GM12892 (cell line): Measurements from ENCODE around the gene KRTAP6-1.

Experiments
- DNase-seq: peaks from one replicate; pipeline ENCODE4 v3.0.0; 2011; ENCODE audit not compliant: insufficient read length
- FAIRE-seq: peaks from 2 replicates; lab custom pipeline; 2011; peaks lifted over from hg19 to GRCh38; lab: Jason Lieb, UNC
- POLR2A ChIP-seq: IDR thresholded peaks from 2 replicates; pipeline ENCODE4 v1.6.1; 2011; ENCODE audit warnings: low read depth, low read length, control low read depth
- POLR2AphosphoS5 ChIP-seq: IDR thresholded peaks from 2 replicates; pipeline ENCODE4 v1.6.1; 2011; ENCODE audit warnings: low read depth, low read length, control low read depth
- TAF1 ChIP-seq: IDR thresholded peaks from 2 replicates; pipeline ENCODE4 v1.6.1; 2011; ENCODE audit warnings: low read depth, mild to moderate bottlenecking, control low read depth, low read length, borderline replicate concordance

The KRTAP6-1 gene

GRCh38 chr21:30615199-30615598, 1.5 kb upstream of the KRTAP6-1 start:
- FAIRE-seq (no peak), DNase-seq (no peak)
- TF ChIP-seq POLR2A, result no peak
- no peak for TF ChIP-seq TAF1
- TF ChIP-seq POLR2AphosphoS5, result no peak

DNA sequence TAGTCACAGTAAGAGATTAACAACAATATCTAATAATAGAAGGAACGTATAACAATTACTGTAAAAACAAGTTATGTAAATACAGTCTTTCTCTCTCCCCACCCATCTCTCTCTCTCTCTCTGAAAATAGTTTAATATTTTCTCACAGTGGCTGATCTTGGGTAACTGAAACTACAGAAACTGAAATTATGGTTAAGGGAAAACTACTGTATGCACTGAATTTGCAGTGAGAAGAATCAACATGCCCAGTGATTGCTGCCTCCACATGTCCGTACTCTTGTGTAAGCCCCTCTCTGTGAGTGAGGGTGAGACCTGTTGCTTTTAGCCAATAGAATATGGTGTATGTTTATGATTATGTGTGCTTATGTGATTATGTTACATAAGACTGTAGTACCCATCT, 1.6 kb downstream of the KRTAP6-1 start:
- DNase-seq (no peak), FAIRE-seq (no peak)
- TF ChIP-seq POLR2A (no peak), POLR2AphosphoS5 (no peak), TAF1 (no peak)

DNA sequence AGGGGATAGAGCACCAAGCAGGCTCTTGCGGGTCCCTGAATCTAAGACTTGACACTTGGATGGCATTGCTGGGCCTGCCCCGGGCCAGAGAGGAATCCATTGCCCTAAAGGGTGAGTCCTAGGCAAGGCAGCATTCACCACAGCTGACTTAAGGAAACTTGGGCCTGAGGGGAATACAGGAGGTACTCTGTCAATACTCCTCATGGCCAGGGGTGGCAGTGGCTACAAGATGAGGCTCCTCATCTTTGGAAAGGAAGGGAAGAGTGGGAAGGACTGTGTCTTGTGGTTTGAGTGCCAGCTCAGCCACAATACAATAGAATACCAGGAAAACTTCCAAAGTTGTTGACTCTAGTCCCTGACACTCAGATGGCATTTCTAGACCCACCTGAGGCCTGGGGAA, 7.8 kb downstream of the KRTAP6-1 start:
- TF ChIP-seq POLR2A (no peak), POLR2AphosphoS5 (no peak), TAF1 (no peak)
- no peak for DNase-seq
- no peak for FAIRE-seq

DNA sequence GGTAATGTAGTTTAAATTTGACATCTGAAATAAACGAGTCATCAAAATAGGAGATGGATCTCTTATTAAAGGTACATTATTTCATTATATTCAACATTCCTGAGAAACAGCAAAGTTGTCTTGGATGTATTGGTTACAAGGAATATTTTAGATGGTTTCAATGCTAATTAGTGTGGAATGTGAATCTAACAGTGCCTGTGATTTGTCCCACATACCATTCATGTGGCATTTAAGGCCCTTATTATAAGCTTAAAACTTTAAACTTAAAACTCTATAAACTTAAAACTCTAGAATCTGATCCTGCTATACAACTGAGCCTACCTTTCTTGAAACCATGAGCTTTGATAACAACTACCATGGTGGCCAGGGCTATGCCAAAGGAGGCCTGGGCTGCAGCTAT, 12.9 kb downstream of the KRTAP6-1 start, which contains the start of gene KRTAP22-1:
Gene KRTAP22-1 (plus strand): TSS at position 301 of the 400 bp plus-strand sequence.
- FAIRE-seq (no peak), DNase-seq (no peak)
- no peak for TF ChIP-seq POLR2AphosphoS5
- no peak for TF ChIP-seq POLR2A
- TF ChIP-seq TAF1, result no peak

DNA sequence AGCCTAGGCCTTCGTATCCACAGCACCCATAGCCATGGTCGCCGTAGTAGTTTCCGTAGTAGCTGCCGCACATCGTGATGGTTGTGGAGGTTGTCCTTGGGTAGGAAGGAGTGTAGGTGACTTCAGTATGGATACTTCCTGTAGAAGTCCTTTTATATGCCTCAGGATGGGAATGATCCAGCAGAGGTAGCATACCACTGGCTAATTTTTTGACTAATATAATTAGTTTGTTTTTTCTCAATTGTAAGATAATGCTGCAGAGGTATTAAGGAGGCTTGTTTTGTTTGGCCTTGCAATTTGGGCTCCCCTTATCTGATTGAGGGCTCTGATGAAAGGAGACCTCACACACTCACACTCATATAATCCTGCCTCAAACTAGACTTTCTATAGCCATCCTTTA, 14.9 kb downstream of the KRTAP6-1 start, which contains the start of gene KRTAP6-2:
Gene KRTAP6-2 (minus strand): TSS at position 101 of the 400 bp plus-strand sequence. CDS start 28 bp downstream, at position 73.
- TF ChIP-seq POLR2AphosphoS5 (no peak), TAF1 (no peak), POLR2A (no peak)
- no peak for DNase-seq
- no peak for FAIRE-seq

DNA sequence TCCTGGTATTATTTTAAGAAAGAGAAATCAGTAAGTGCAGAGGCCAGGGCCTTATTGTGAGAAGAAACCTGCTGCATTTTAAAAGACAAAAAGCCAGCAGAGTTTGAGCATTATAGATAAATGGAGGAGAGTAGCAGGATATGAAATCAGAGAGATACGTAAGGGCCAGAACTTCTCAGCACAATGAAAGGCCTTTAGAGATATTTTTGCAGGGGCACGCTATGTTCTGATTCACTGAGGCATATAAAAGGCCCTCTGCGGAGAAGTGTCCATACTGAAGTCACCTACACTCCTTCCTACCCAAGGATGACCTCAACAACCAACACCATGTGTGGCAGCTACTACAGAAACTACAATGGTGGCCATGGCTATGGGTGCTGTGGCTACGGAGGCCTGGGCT, 21.6 kb downstream of the KRTAP6-1 start, which contains the start of gene KRTAP6-3:
Gene KRTAP6-3 (plus strand): TSS at position 301 of the 400 bp plus-strand sequence. CDS start 6 bp downstream, at position 307.
- FAIRE-seq (no peak), DNase-seq (no peak)
- TF ChIP-seq TAF1, result no peak
- TF ChIP-seq POLR2A, result no peak
- no peak for TF ChIP-seq POLR2AphosphoS5

DNA sequence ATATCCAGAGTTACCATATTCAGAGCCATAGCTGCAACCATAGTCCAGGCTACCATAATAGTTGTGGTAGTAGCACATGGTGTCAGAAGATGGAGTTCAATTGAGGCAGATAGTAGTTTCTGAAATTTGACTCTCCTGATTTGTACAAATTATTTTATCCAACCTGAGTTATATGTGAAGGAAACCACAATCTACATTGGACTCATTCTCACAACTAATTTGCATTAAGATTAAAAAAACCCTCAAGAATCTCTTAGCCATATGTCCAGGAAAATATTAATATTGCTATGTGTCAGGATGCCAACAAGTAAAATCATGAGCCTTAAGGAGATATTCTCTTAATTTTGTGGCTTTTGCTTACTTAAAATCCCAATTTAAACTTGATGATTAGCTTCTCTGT, 23.4 kb downstream of the KRTAP6-1 start, which contains the start of gene KRTAP22-2:
Gene KRTAP22-2 (minus strand): TSS at position 101 of the 400 bp plus-strand sequence.
- no peak for DNase-seq
- TF ChIP-seq TAF1, result no peak
- TF ChIP-seq POLR2A, result no peak
- no peak for TF ChIP-seq POLR2AphosphoS5
- FAIRE-seq, result no peak

DNA sequence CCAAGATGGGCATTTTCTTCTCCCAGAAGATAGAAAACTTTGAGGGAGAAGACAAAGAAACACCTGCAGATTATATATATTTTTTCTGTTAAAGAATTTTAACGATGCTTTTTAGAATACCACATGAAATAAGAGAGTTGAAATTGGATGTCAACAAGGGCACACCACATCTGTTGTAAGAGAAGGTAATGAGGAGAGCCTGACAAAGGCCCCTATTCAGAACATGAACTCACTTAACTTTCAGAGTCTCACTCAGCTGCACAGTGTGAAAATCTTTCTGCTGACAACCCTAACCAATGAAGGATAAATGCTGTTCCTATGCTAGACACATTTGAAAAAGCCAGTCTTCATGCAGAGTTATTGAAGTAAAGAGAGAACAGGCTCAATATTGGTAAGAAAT, 30.9 kb downstream of the KRTAP6-1 start:
- DNase-seq (no peak), FAIRE-seq (no peak)
- no peak for TF ChIP-seq POLR2A
- no peak for TF ChIP-seq POLR2AphosphoS5
- TF ChIP-seq TAF1, result no peak

GRCh38 chr21:30580132-30580531, 33.6 kb downstream of the KRTAP6-1 start:
- TF ChIP-seq POLR2A (no peak), POLR2AphosphoS5 (no peak), TAF1 (no peak)
- FAIRE-seq (no peak), DNase-seq (no peak)

- no peak for DNase-seq
- TF ChIP-seq TAF1 (no peak), POLR2A (no peak)
- FAIRE-seq, result no peak
Observed at GRCh38 chr21:30579346-30579745, 34.4 kb downstream of the KRTAP6-1 start.

- DNase-seq (no peak), FAIRE-seq (no peak)
Observed at GRCh38 chr21:30577766-30578165, 36.0 kb downstream of the KRTAP6-1 start.

DNA sequence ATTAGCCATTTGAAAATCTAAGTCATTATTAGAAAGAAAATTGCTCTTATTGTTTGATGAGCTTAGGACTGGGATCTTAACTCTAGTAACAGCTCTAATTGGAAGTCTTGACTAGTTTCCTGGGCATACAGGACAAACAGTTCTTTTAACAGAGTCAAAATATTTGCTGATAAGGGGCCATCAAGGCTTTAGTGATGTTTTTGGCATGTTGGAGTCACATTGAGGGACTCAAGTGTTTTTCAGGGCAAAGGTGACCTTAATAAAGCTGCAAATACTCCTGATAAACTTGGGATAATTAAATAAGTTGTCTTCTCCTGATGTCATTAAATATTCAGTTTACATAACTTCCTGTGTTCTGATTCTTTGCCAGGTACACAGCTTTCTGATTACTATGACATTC, 46.1 kb downstream of the KRTAP6-1 start:
- no peak for FAIRE-seq
- TF ChIP-seq POLR2A (no peak), POLR2AphosphoS5 (no peak), TAF1 (no peak)
- DNase-seq, result no peak

More at GRCh38 chr21:30577766-30578165, 36.0 kb downstream of the KRTAP6-1 start:
- no peak for TF ChIP-seq POLR2AphosphoS5
- no peak for TF ChIP-seq TAF1
- TF ChIP-seq POLR2A, result no peak

DNA sequence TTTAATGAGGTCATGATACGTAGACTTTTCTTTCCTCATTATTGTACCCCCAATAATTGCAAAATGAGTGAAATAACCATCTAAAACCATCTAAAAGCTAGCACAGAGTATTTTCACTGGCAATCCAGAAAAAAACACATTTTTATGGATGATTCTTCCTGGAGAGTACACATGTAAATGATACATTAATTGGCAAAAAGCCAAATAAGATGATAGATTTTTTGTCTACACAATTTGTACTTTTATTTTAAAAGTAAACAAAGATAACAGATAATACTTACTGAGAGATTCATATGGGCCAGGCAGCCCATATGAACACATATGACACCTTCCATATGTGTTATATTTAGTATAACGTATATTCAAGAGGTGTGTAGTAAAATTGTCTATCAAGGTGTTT, 50.1 kb downstream of the KRTAP6-1 start:
- no peak for FAIRE-seq
- TF ChIP-seq POLR2A (no peak), POLR2AphosphoS5 (no peak), TAF1 (no peak)
- no peak for DNase-seq
